ENCODE data around the gene PDCD1.
"Not testable (repeated sequence)": the region's sequence is repeated elsewhere in the genome, so short reads cannot be mapped to it uniquely, and the experiment has no call there.

PDCD1 gene

GRCh38 chr2:241858206-241859016 is at the start of gene PDCD1:
Gene PDCD1, minus strand, starts transcription at chr2:241858894. Its CDS starts 56 bp downstream, at chr2:241858838.
- DNase-seq (ENCODE audit: low read depth in 2 of 2), result peak; percentile 63 to 72

DNA sequence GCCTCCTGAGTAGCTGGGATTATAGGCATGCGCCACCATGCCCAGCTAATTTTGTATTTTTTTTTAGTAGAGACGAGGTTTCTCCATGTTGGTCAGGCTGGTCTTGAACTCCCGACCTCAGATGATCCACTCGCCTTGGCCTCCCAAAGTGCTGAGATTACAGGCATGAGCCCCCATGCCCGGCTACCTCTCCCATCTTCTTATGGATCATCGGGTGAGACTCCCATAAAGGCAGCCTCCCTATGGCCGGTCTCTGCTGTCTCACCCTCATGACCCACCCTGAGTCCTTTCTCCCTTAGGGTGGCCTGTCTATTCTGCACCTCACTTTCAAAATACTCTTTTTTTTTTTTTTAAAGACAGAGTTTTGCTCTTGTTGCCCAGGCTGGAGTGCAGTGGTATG is 49.1 kb upstream of the PDCD1 start:
- not testable (repeated sequence) for DNase-seq (ENCODE audit: low read depth in 2 of 2)

- no peak for DNase-seq (ENCODE audit: low read depth in 2 of 2)
Measured at GRCh38 chr2:241906826-241907570, 48.3 kb upstream of the PDCD1 start.

- not testable (repeated sequence) for DNase-seq (ENCODE audit: low read depth in 2 of 2)
Measured at GRCh38 chr2:241906378-241906770, 47.7 kb upstream of the PDCD1 start.

GRCh38 chr2:241905716-241906377 is 47.2 kb upstream of the PDCD1 start:
- no peak for DNase-seq (ENCODE audit: low read depth in 2 of 2)

- DNase-seq (ENCODE audit: low read depth in 2 of 2), result no peak
Measured at GRCh38 chr2:241904791-241905710, 46.4 kb upstream of the PDCD1 start.

DNA sequence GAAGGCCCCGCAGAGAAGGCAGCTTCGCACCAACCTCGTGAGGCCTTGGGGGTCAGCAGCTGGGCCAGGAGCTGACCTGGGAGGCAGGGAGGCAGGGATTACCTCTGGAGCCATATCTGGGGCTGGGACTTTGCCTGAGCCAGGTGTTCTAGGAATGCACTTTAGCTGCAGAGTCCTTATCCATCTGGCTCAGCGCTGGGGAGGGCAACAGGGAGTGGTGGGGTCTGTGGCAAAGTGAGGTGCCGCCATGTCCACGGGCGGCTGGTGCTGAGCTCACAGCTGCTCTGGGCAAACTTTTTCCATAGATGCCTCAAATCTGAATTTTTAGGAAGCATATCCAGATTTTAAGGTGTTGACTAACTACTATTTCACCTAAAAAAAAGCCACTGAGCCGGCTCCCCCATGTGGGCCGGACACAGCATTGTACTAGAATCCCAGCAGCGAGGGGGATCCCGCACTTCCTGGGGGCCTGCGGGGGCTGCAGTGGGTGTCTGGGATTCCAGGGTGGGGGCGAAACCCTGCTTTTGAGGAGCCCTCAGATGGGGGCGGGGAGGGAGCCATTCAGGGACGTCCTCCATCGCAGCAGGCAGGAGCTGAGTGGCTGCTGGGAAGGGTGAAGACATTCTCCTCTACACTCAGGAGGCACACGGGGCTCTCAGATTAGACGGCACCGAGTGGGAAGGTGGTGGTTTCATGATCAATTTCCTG is 45.5 kb upstream of the PDCD1 start:
- DNase-seq (ENCODE audit: low read depth in 2 of 2), result no peak

GRCh38 chr2:241903121-241904010 is 44.7 kb upstream of the PDCD1 start:
- no peak for DNase-seq (ENCODE audit: low read depth in 2 of 2)

GRCh38 chr2:241902357-241902991 is 43.8 kb upstream of the PDCD1 start:
- no peak for DNase-seq (ENCODE audit: low read depth in 2 of 2)

- DNase-seq (ENCODE audit: low read depth in 2 of 2), result no peak
Measured at GRCh38 chr2:241901500-241902351, 43.0 kb upstream of the PDCD1 start.

DNA sequence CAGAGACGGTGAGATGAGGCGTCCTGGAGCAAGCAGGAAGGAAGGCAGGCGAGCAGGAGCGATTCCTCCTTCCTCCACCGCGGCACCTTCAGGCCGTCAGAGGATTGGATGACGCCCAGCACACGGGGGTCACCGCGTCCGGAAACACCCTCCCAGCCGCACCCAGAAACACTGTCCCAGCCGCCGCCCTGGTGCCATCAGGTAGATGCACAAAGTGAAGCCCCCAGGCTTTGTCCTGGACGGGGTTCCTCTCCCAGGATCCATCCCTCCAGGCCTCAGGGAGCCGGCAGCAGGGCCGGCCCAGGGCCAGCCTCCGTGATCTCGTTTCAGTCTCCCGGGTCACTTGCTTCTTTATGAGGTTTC is 42.3 kb upstream of the PDCD1 start:
- DNase-seq (ENCODE audit: low read depth in 2 of 2), result no peak

GRCh38 chr2:241900251-241901017 is 41.7 kb upstream of the PDCD1 start:
- no peak for DNase-seq (ENCODE audit: low read depth in 2 of 2)

- DNase-seq (ENCODE audit: low read depth in 2 of 2), result no peak
Measured at GRCh38 chr2:241898463-241899270, 40.0 kb upstream of the PDCD1 start.

GRCh38 chr2:241897231-241897916 is 38.7 kb upstream of the PDCD1 start:
- DNase-seq (ENCODE audit: low read depth in 2 of 2), result no peak

GRCh38 chr2:241896746-241897201 is 38.1 kb upstream of the PDCD1 start:
- no peak for DNase-seq (ENCODE audit: low read depth in 2 of 2)

Measured in stimulated activated CD4-positive, alpha-beta T cell treated with anti-CD3 and anti-CD28 coated beads, Interleukin-1b, Interleukin-23, amount 100 ng/mL, for 4 hours (primary cell).